ENCODE measurements around the gene BCAN.
A peak's percentile ranks its signal among the peaks of the same experiment; 100 is the strongest.

GRCh38 chr1:156642265-156643048 is 540 bp downstream of the BCAN start:
- TF ChIP-seq EZH2phosphoT487 (IDR thresholded peaks at IDR 0.05; ENCODE audit: insufficient read depth, low read depth) (0 out of 2 replicates have a peak, but pooled peaks have one; percentile 8), EZH2 (IDR thresholded peaks at IDR 0.05; ENCODE audit: insufficient read depth, poor library complexity, severe bottlenecking) (no peak)
